Breast epithelium (tissue), 4 donors: ENCODE data around the gene UBN2. TPM values are rescaled to one million over a fixed set of nuclear protein-coding genes. Genes with fewer than 3 reads are reported as not detected.

ENCODE experiments used
- DNase-seq, 2 donors: peaks; one replicate each; pipeline ENCODE4 v3.0.0-alpha.2; 2019; ENCODE audit warnings: low spot score in 2 of 2
- H3K27ac ChIP-seq, 2 donors: fragments of 200-600 bp; sonication (generic) in 1 of 2; one replicate each; pipeline ENCODE4 v1.5.1; 2016 to 2019; ENCODE audit warnings: mild to moderate bottlenecking in 1 of 2
- H3K27me3 ChIP-seq, 2 donors: fragments of 200-600 bp; sonication (generic) in 1 of 2; one replicate each; pipeline versions ENCODE4 v1.5.1 to v1.6.0; 2017 to 2019; ENCODE audit warnings: control low read depth in 1 of 2, mild to moderate bottlenecking in 1 of 2
- H3K36me3 ChIP-seq: fragments of 200-600 bp; one replicate; pipeline ENCODE4 v1.5.1; 2019
- H3K4me1 ChIP-seq, 2 donors: fragments of 200-600 bp; sonication (generic); one replicate each; pipeline ENCODE4 v1.5.1; 2016 to 2019; ENCODE audit warnings: control low read depth in 1 of 2
- H3K4me3 ChIP-seq, 3 donors: fragments of 200-600 bp; sonication (generic); 1 replicate in 2 of 3; 2 replicates in 1 of 3; pipeline ENCODE4 v1.5.1; 2016 to 2019; ENCODE audit warnings: mild to moderate bottlenecking in 3 of 3, moderate library complexity in 2 of 3
- H3K9me3 ChIP-seq, 2 donors: fragments of 200-600 bp; sonication (generic) in 1 of 2; one replicate each; pipeline ENCODE4 v1.5.1; 2016 to 2019; ENCODE audit warnings: control low read depth in 1 of 2
- POLR2A ChIP-seq: fragments of 450-650 bp; IDR thresholded peaks from one replicate; pipeline ENCODE4 v1.6.1; 2016; ENCODE audit warnings: antibody characterized with exemption, mild to moderate bottlenecking, moderate library complexity
- POLR2AphosphoS5 ChIP-seq, 3 donors: sonication (generic); formaldehyde crosslinking; IDR thresholded peaks; one replicate each; pipeline ENCODE4 v1.6.1; 2017; ENCODE audit warnings: antibody characterized with exemption in 3 of 3
- intact Hi-C: fragments of 100-400 bp; cut with DNase I; formaldehyde crosslinking; loops from one replicate; pipeline ENCODE4 v1.15.1; 2023; ENCODE audit warnings: low total_unique reads
- total RNA-seq, 3 donors: library from RNA; depleted of rRNA; stranded (reverse); fragments of >200 nt; gene quantifications; one replicate each; pipeline ENCODE4 v1.1.0, GENCODE V29; 2016
- TF ChIP-seq, protein P1 (sequence below), 3 donors: fragments of 450-650 bp; IDR thresholded peaks; one replicate each; pipeline ENCODE4 v1.5.1; 2016 to 2017; ENCODE audit warnings: antibody characterized with exemption in 3 of 3, mild to moderate bottlenecking in 3 of 3, moderate library complexity in 3 of 3

The UBN2 gene
- total RNA-seq, 3 donors from 2014 or later, result 12.8 to 26.8 (median 20.0) TPM

DNA sequence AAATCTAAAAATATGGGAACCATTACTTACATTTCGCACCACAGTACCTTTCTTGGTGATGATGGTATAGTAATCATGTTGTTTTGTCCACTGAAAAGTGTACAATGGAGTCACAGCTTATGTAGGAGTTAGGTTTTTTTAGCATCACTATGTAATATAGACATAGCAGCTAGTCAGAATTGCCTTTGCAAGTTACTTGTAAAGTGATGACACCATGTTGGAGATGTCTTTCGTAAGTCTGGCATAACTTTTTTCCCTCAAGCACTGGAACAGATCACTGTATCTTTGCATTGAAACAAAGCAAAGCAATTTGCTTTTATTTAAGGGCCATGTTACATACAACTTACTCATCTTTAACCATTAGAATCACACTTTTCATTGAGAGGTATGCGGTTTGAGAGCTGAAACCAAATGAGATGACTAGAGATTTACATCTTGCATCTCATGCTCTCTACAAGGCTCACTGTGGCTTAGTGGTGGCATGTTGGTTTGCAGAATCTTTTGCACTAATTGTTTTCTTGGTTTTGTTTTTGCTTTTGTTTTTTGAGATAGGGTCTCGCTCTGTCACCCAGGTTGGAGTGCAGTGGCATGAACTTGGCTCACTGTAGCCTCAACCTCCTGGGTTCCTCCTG, 18.3 kb downstream of the UBN2 start:
- Histone ChIP-seq H3K27ac (no peak overlapping the region), H3K4me3 (no peak overlapping the region), H3K4me1 (no peaks in the 10 kb centered on the region), H3K9me3 (no peaks in the 10 kb centered on the region), H3K36me3 (peaks cover 5% of the 10 kb centered on the region), H3K27me3 (no peaks in the 10 kb centered on the region)
- TF ChIP-seq, protein P1, sequence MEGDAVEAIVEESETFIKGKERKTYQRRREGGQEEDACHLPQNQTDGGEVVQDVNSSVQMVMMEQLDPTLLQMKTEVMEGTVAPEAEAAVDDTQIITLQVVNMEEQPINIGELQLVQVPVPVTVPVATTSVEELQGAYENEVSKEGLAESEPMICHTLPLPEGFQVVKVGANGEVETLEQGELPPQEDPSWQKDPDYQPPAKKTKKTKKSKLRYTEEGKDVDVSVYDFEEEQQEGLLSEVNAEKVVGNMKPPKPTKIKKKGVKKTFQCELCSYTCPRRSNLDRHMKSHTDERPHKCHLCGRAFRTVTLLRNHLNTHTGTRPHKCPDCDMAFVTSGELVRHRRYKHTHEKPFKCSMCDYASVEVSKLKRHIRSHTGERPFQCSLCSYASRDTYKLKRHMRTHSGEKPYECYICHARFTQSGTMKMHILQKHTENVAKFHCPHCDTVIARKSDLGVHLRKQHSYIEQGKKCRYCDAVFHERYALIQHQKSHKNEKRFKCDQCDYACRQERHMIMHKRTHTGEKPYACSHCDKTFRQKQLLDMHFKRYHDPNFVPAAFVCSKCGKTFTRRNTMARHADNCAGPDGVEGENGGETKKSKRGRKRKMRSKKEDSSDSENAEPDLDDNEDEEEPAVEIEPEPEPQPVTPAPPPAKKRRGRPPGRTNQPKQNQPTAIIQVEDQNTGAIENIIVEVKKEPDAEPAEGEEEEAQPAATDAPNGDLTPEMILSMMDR (IDR thresholded peaks at IDR 0.05), result no peak
- TF ChIP-seq POLR2A (no peak), POLR2AphosphoS5 (IDR thresholded peaks at IDR 0.05) (no peak)
- no peak for DNase-seq
- intact Hi-C loops, result no loop called here

DNA sequence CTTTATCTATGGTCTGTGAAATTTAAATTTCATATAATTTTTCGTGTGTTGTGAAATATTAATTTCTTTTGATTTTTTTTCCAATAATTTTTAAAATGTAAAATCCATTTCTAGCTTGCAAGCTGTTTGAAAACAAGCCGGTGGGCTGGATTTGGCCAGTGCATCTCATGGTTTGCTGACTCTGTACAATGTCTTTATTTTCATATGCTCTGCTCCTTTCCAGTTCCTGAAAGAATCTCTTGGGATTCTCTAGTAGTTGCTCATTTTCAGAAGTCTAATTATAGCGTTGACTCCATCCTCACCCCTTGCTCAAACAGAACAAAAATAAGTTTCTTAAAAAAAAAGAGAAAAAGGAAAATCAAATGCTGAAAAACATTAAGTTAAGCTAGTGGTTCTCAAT, 21.4 kb downstream of the UBN2 start:
- no peak for DNase-seq
- Histone ChIP-seq H3K9me3 (no peaks in the 10 kb centered on the region), H3K36me3 (peaks cover 3% of the 10 kb centered on the region), H3K27ac (no peak overlapping the region), H3K4me3 (no peak overlapping the region), H3K4me1 (no peaks in the 10 kb centered on the region), H3K27me3 (no peaks in the 10 kb centered on the region)
- intact Hi-C loops, result no loop called here
- TF ChIP-seq POLR2AphosphoS5 (IDR thresholded peaks at IDR 0.05), result no peak
- no peak for TF ChIP-seq POLR2A
- TF ChIP-seq, protein P1 (IDR thresholded peaks at IDR 0.05), result no peak

DNA sequence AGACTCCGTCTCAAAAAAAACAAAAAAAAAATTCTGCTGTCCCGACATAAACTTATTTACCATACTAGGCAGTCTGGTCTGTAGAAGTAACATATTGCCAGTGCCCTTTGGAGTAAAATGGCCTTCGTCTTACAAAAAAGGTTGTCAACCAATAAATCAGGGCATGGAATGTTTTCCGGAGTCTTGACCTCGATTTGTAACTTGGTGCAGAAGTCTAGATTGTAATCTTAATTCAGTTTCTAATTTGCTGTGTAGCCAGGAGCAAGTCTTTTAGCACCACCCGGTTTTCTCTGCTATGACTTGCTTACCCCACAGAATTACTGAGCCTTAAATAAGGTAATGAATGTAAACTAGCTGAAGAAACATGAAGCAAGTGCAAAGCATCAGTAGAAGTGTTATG, 23.2 kb downstream of the UBN2 start:
- peaks cover 12% of the 10 kb centered on the region for H3K36me3 ChIP-seq
- intact Hi-C loops, result no loop called here
- no peak for DNase-seq

DNA sequence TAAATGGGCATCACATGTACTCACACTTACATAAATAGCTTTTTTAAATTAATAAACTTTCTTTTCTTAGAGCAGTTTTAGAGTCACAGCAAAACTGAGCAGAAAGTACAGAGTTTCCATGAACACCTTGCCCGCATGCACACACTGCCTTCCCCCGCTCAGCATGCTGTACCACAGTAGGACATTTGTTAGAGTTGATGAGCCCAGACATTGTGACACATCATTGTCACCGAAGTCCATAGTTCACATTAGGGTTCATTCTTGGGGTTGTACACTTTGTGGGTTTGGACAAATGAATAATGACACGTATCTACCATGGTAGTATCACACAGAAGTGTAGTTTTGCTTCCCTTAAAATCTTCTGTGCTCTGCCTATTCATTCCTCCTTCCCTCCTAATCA, 23.7 kb downstream of the UBN2 start:
- Histone ChIP-seq H3K4me1 (no peaks in the 10 kb centered on the region), H3K9me3 (no peaks in the 10 kb centered on the region), H3K4me3 (no peak overlapping the region), H3K27ac (no peak overlapping the region), H3K36me3 (peaks cover 14% of the 10 kb centered on the region), H3K27me3 (no peaks in the 10 kb centered on the region)
- intact Hi-C loops, result no loop called here
- no peak for TF ChIP-seq POLR2A
- TF ChIP-seq, protein P1 (IDR thresholded peaks at IDR 0.05), result no peak
- TF ChIP-seq POLR2AphosphoS5 (IDR thresholded peaks at IDR 0.05), result no peak
- no peak for DNase-seq

More for the DNA sequence above, 23.2 kb downstream of the UBN2 start:
- TF ChIP-seq POLR2A, result no peak
- no peaks in the 10 kb centered on the region for H3K27me3 ChIP-seq
- H3K4me3 ChIP-seq, result no peak overlapping the region
- no peaks in the 10 kb centered on the region for H3K4me1 ChIP-seq
- H3K9me3 ChIP-seq, result no peaks in the 10 kb centered on the region
- H3K27ac ChIP-seq, result no peak overlapping the region

DNA sequence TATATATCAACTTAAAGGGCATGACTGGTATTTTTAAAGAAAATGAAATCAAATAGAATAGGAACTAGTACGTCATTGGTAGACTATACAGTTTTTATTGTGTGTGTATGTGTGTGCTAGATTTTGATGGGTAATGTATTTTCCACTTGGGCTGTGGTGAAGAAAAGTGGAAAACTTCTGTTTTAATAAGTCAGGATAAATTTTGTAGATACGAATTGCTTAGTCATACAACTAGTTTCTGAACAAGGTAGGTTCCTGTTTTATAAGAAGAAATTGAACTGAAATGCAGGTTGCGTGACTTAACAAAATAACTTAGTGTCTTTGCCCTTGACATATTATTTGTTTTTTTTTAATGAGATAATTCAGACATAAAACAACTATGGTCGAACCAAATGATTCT, 24.3 kb downstream of the UBN2 start:
- Histone ChIP-seq H3K9me3 (no peaks in the 10 kb centered on the region), H3K4me1 (no peaks in the 10 kb centered on the region), H3K4me3 (no peak overlapping the region), H3K36me3 (peaks cover 14% of the 10 kb centered on the region), H3K27me3 (no peaks in the 10 kb centered on the region), H3K27ac (no peak overlapping the region)
- intact Hi-C loops, result no loop called here
- TF ChIP-seq, protein P1 (IDR thresholded peaks at IDR 0.05), result no peak
- no peak for TF ChIP-seq POLR2AphosphoS5 (IDR thresholded peaks at IDR 0.05)
- no peak for TF ChIP-seq POLR2A
- DNase-seq, result no peak
